IPS DF 4.7 (cell line): ENCODE data around the gene CORO7.

Source experiments
- DNase-seq: peaks from one replicate; pipeline ENCODE4 v3.0.0-alpha.2; 2013; ENCODE audit warnings: low spot score; ENCODE audit errors: extremely low read depth

The CORO7 gene

GRCh38 chr16:4385066-4385788, 31.2 kb downstream of the CORO7 start:
- DNase-seq: no peak

GRCh38 chr16:4384509-4384942, 31.9 kb downstream of the CORO7 start:
- DNase-seq: no peak

GRCh38 chr16:4383591-4384444, 32.6 kb downstream of the CORO7 start:
- DNase-seq: no peak

- no peak for DNase-seq
Measured at GRCh38 chr16:4382795-4383357, 33.5 kb downstream of the CORO7 start.

GRCh38 chr16:4381935-4382794, 34.2 kb downstream of the CORO7 start:
- DNase-seq: no peak

GRCh38 chr16:4381072-4381934, 35.1 kb downstream of the CORO7 start:
- DNase-seq: no peak

- DNase-seq: no peak
Measured at GRCh38 chr16:4380119-4381063, 36.0 kb downstream of the CORO7 start.

GRCh38 chr16:4378999-4379690, 37.3 kb downstream of the CORO7 start:
- DNase-seq: no peak

- no peak for DNase-seq
Measured at GRCh38 chr16:4378161-4378666, 38.2 kb downstream of the CORO7 start.

- no peak for DNase-seq
Measured at GRCh38 chr16:4377573-4378154, 38.7 kb downstream of the CORO7 start.

GRCh38 chr16:4376893-4377572, 39.4 kb downstream of the CORO7 start:
- no peak for DNase-seq

GRCh38 chr16:4376126-4376892, 40.1 kb downstream of the CORO7 start:
- DNase-seq: no peak

GRCh38 chr16:4375717-4376116, 40.7 kb downstream of the CORO7 start:
- DNase-seq: no peak

- DNase-seq: no peak
Measured at GRCh38 chr16:4373909-4374742, 42.3 kb downstream of the CORO7 start.

GRCh38 chr16:4373356-4373908, 43.0 kb downstream of the CORO7 start:
- no peak for DNase-seq
